Mammary epithelial cell (primary cell): ENCODE measurements around the gene FCRL4.

ENCODE experiments used
- CTCF ChIP-seq, 2 donors: IDR thresholded peaks in 1 of 2; conservative IDR thresholded peaks in 1 of 2; 2 replicates each; pipeline ENCODE4 v1.5.1; 2011 to 2012; ENCODE audit warnings: inconsistent platforms in 2 of 2, low read length in 2 of 2, mild to moderate bottlenecking in 2 of 2, control low read depth in 1 of 2, low read depth in 1 of 2; ENCODE audit not compliant: insufficient read depth in 1 of 2; ENCODE audit errors: extremely low read depth in 1 of 2
- EZH2 ChIP-seq: IDR thresholded peaks from 2 replicates; pipeline ENCODE4 v1.6.1; 2012; ENCODE audit warnings: low read length, inconsistent platforms, borderline replicate concordance

GRCh38 chr1:157575744-157576143 is 22.1 kb downstream of the FCRL4 start:
- no peak for TF ChIP-seq CTCF (conservative IDR thresholded peaks at IDR 0.05 in 1 of 2, IDR thresholded peaks at IDR 0.05 in 1 of 2; ENCODE audit: extremely low read depth in 1 of 2, insufficient read depth in 1 of 2, low read depth in 1 of 2, low read length in 2 of 2)
- TF ChIP-seq EZH2 = no peak
